Vagina (tissue), 2 donors: ENCODE results near the gene PIH1D2. TPM values are rescaled to one million over a fixed set of nuclear protein-coding genes. Genes with fewer than 3 reads are reported as not detected.
"Not testable (repeated sequence)": the region's sequence is repeated elsewhere in the genome, so short reads cannot be mapped to it uniquely, and the experiment has no call there.

ENCODE experiments used
- DNase-seq, 2 donors: peaks; one replicate each; pipeline ENCODE4 v3.0.0-alpha.2; 2017; ENCODE audit errors: extremely low spot score in 2 of 2
- H3K27ac ChIP-seq: fragments of 200-600 bp; sonication (generic); one replicate; pipeline ENCODE4 v1.5.1; 2019
- H3K27me3 ChIP-seq: fragments of 200-600 bp; sonication (generic); one replicate; pipeline ENCODE4 v1.5.1; 2019
- H3K36me3 ChIP-seq, 2 donors: fragments of 200-600 bp; sonication (generic); one replicate each; pipeline ENCODE4 v1.5.1; 2017 to 2019
- H3K4me1 ChIP-seq: fragments of 200-600 bp; sonication (generic); one replicate; pipeline ENCODE4 v1.5.1; 2019
- H3K4me3 ChIP-seq, 2 donors: fragments of 200-600 bp; sonication (generic); 1 replicate in 1 of 2; 2 replicates in 1 of 2; pipeline ENCODE4 v1.5.1; 2016 to 2019
- H3K9me3 ChIP-seq: fragments of 200-600 bp; sonication (generic); one replicate; pipeline ENCODE4 v1.5.1; 2019
- CTCF ChIP-seq, 3 experiments: fragments of 450-650 bp in 2 of 3; fragments of 200-600 bp in 1 of 3; sonication (generic) in 1 of 3; IDR thresholded peaks; one replicate each; pipeline ENCODE4 v1.5.1; 2017 to 2019; ENCODE audit warnings: antibody characterized with exemption in 3 of 3, mild to moderate bottlenecking in 2 of 3, moderate library complexity in 2 of 3
- POLR2A ChIP-seq, 2 donors: fragments of 450-650 bp; IDR thresholded peaks; one replicate each; pipeline ENCODE4 v1.6.1; 2017; ENCODE audit warnings: antibody characterized with exemption in 2 of 2, mild to moderate bottlenecking in 2 of 2, moderate library complexity in 2 of 2
- POLR2AphosphoS5 ChIP-seq, 2 donors: sonication (generic); formaldehyde crosslinking; IDR thresholded peaks; one replicate each; pipeline ENCODE4 v1.9.0; 2017; ENCODE audit warnings: antibody characterized with exemption in 2 of 2, mild to moderate bottlenecking in 2 of 2, low read depth in 1 of 2; ENCODE audit not compliant: insufficient read depth in 1 of 2
- intact Hi-C: fragments of 100-400 bp; cut with DNase I; formaldehyde crosslinking; loops from one replicate; pipeline ENCODE4 v1.15.1; 2023
- total RNA-seq: library from RNA; depleted of rRNA; stranded (reverse); fragments of >200 nt; gene quantifications from one replicate; pipeline ENCODE4 v1.2.3, GENCODE V29; 2016

The PIH1D2 gene
- total RNA-seq, 1 donor from 2014 or later: 1.5 TPM

- intact Hi-C loops: no loop called here
- H3K36me3 ChIP-seq: peaks cover 0 to 38% of the 10 kb centered on the region in 2 donors
Observed at GRCh38 chr11:112037527-112037926, 36.3 kb downstream of the PIH1D2 start.

GRCh38 chr11:112033902-112034301 lies 39.9 kb downstream of the PIH1D2 start:
- intact Hi-C loops: no loop called here
- no peak overlapping the region for H3K27ac ChIP-seq
- no peaks in the 10 kb centered on the region for H3K9me3 ChIP-seq
- TF ChIP-seq POLR2A (IDR thresholded peaks at IDR 0.05) (no peak), CTCF (IDR thresholded peaks at IDR 0.05) (no peak), POLR2AphosphoS5 (IDR thresholded peaks at IDR 0.05; ENCODE audit: insufficient read depth in 1 of 2, low read depth in 1 of 2) (no peak)
- H3K4me3 ChIP-seq: no peak overlapping the region
- H3K36me3 ChIP-seq: peaks cover 0 to 41% of the 10 kb centered on the region in 2 donors
- no peaks in the 10 kb centered on the region for H3K27me3 ChIP-seq
- no peaks in the 10 kb centered on the region for H3K4me1 ChIP-seq
- DNase-seq: no peak

More at GRCh38 chr11:112037527-112037926, 36.3 kb downstream of the PIH1D2 start:
- DNase-seq: no peak
- H3K4me3 ChIP-seq: no peak overlapping the region
- H3K9me3 ChIP-seq: no peaks in the 10 kb centered on the region
- no peaks in the 10 kb centered on the region for H3K4me1 ChIP-seq
- TF ChIP-seq POLR2A (IDR thresholded peaks at IDR 0.05) (no peak), POLR2AphosphoS5 (IDR thresholded peaks at IDR 0.05; ENCODE audit: insufficient read depth in 1 of 2, low read depth in 1 of 2) (no peak), CTCF (IDR thresholded peaks at IDR 0.05) (no peak)
- no peak overlapping the region for H3K27ac ChIP-seq
- H3K27me3 ChIP-seq: no peaks in the 10 kb centered on the region

GRCh38 chr11:112029460-112029859 lies 44.4 kb downstream of the PIH1D2 start:
- TF ChIP-seq POLR2A (IDR thresholded peaks at IDR 0.05): no peak
- TF ChIP-seq POLR2AphosphoS5 (IDR thresholded peaks at IDR 0.05; ENCODE audit: insufficient read depth in 1 of 2, low read depth in 1 of 2): no peak
- no peak for TF ChIP-seq CTCF (IDR thresholded peaks at IDR 0.05)
- Histone ChIP-seq H3K27ac (no peak overlapping the region), H3K36me3 (peaks cover 0 to 22% of the 10 kb centered on the region in 2 donors), H3K9me3 (no peaks in the 10 kb centered on the region), H3K27me3 (no peaks in the 10 kb centered on the region), H3K4me3 (no peak overlapping the region), H3K4me1 (peaks cover 10% of the 10 kb centered on the region)
- intact Hi-C loops: no loop called here
- no peak for DNase-seq

GRCh38 chr11:112026784-112027410 lies 46.9 kb downstream of the PIH1D2 start:
- DNase-seq, H3K27ac ChIP-seq, H3K4me3 ChIP-seq, H3K27me3 ChIP-seq, intact Hi-C loops, H3K9me3 ChIP-seq: not testable (repeated sequence)
- Histone ChIP-seq H3K36me3 (peaks cover 0 to 22% of the 10 kb centered on the region in 2 donors), H3K4me1 (peaks cover 16% of the 10 kb centered on the region)

GRCh38 chr11:112025707-112026106 lies 48.1 kb downstream of the PIH1D2 start:
- H3K27me3 ChIP-seq: no peaks in the 10 kb centered on the region
- peaks cover 0 to 29% of the 10 kb centered on the region in 2 donors for H3K36me3 ChIP-seq
- peak overlapping the region; percentile 87 for H3K27ac ChIP-seq
- H3K4me3 ChIP-seq: peak overlapping the region; percentile 64 to 80
- TF ChIP-seq CTCF (IDR thresholded peaks at IDR 0.05) (no peak), POLR2A (IDR thresholded peaks at IDR 0.05) (no peak), POLR2AphosphoS5 (IDR thresholded peaks at IDR 0.05; ENCODE audit: insufficient read depth in 1 of 2, low read depth in 1 of 2) (no peak)
- H3K4me1 ChIP-seq: peaks cover 16% of the 10 kb centered on the region
- intact Hi-C loops: no loop called here
- H3K9me3 ChIP-seq: no peaks in the 10 kb centered on the region
- DNase-seq: no peak
